ENCODE results near the gene PRKCA.

DNA sequence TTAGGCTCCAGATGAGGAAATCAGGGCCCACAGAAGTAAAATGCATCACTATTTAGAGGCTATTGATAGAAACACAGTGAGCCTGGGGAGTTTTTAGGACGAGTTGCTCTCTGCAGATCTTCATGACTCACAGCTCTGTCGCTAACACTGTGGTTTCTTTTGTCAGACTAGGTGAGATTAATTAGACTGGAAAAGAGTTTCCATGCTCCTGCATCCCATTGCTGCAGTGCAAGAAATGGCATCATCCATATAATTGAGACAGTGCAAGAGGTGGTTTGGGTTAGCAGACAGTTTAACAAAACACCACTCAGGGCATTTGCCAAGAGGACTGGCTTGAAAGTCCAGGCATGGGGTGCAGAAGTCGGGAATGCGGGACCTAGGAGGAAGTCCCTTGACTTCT is 333.7 kb downstream of the PRKCA start:
- TF ChIP-seq, protein P1, sequence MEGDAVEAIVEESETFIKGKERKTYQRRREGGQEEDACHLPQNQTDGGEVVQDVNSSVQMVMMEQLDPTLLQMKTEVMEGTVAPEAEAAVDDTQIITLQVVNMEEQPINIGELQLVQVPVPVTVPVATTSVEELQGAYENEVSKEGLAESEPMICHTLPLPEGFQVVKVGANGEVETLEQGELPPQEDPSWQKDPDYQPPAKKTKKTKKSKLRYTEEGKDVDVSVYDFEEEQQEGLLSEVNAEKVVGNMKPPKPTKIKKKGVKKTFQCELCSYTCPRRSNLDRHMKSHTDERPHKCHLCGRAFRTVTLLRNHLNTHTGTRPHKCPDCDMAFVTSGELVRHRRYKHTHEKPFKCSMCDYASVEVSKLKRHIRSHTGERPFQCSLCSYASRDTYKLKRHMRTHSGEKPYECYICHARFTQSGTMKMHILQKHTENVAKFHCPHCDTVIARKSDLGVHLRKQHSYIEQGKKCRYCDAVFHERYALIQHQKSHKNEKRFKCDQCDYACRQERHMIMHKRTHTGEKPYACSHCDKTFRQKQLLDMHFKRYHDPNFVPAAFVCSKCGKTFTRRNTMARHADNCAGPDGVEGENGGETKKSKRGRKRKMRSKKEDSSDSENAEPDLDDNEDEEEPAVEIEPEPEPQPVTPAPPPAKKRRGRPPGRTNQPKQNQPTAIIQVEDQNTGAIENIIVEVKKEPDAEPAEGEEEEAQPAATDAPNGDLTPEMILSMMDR (IDR thresholded peaks at IDR 0.05) = no peak
- TF ChIP-seq POLR2A (IDR thresholded peaks at IDR 0.05) = no peak
- no peak for TF ChIP-seq EP300 (IDR thresholded peaks at IDR 0.05)
- TF ChIP-seq POLR2AphosphoS5 (IDR thresholded peaks at IDR 0.05) = no peak

Measured in gastroesophageal sphincter (tissue), 3 donors.